HG03457 (cell line): ENCODE data around the gene LRRC49.

Source experiments
- ATAC-seq: cut with Tn5 transposase; IDR thresholded peaks from one replicate; pipeline ENCODE4 v1.9.1; 2021; ENCODE audit warnings: moderate number of reproducible peaks; ENCODE audit not compliant: unreplicated experiment

LRRC49 gene

DNA sequence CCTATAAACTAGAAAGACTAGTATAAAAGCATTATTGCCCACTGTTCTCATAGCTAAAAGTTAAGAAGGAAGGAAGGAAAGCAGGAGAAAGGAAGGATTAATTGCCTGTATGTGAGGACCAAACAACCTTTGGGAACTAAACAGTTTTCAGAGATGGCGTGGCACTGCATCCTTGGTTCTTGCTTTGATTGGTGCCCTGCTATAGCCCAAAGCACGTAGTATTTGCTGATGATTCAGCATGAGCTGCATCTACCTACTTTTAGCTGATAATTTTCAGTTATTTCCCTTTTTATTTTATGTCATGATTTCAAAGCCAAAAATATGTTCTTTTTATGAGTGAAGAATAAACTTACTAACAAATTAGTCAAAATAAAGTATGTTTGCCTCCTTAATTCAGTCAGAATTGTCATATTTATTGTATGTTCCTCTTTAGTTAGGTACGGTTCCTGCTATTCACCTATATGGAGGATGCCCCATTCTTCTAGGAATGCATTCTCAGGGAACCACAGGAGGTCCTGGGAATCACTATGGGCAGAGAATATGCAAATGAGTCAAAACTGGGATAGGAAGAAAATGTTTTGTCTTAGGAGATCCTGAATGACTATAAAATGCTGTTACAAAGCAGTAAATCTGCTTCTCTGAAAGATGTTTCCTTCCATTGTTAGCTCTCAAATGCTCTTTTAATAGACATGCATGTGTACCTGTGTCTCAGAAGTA, 157.2 kb downstream of the LRRC49 start:
- ATAC-seq: no peak

DNA sequence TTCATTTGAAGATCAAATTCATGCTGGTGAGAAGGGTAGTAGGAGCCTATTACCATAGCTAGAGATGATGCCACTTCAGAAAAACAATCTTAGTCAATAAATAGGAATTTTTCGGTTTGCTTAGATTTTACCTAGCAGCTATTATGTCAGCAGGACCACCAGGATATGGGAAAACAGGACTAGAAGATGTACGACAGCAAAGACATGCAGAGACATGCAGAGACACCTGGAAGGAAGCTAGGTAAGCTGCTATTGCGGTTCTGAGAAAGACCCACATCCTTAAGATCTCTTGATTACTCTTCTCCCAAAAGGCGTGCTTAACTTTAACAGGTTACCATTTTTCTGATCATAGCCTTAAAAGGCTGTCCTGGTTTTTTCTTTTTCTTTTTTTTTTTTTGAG, 157.8 kb downstream of the LRRC49 start:
- ATAC-seq: no peak

GRCh38 chr15:71051539-71051938, 158.9 kb downstream of the LRRC49 start:
- no peak for ATAC-seq

- ATAC-seq: no peak
These were observed 159.7 kb downstream of the LRRC49 start for GRCh38 chr15:71052356-71052755.

GRCh38 chr15:71054286-71054952, 161.8 kb downstream of the LRRC49 start:
- no peak for ATAC-seq

GRCh38 chr15:71055461-71055860, 162.8 kb downstream of the LRRC49 start:
- no peak for ATAC-seq

DNA sequence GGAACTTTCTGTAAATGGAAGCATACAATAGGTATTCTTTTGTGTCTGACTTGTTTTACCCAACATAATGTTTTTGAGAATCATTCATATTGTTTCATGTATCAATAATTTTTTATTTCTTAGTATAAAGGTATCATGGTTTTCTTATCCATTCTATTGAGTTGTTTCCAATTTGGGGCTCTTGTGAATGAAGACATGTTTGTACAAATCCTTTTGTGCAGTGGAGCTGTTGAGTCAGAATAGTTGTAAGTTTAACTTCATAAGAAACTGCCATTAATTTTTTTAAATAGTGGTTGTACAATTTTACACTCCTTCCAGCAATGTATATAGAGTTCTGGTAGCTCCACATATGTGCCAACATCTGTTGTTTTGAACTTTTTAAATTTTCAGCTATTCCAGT, 163.5 kb downstream of the LRRC49 start:
- ATAC-seq: no peak

DNA sequence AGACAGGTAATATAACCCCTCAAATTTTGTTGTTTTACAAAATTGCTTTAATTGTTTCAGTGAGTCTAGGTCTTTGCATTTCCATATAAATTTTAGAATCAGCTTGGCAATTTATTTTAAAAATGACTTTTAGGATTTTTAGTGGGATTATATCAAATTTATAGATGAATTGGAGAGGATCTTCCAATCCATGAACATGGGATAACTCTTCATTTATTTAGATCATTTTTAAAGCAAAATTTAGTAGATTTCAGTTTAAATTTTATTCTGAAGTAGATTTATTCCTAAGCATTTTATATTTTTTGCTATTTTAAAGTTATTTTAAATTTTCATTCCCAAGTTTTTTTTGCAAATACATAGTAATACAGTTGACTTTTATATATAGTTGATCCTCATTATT, 164.5 kb downstream of the LRRC49 start:
- no peak for ATAC-seq

DNA sequence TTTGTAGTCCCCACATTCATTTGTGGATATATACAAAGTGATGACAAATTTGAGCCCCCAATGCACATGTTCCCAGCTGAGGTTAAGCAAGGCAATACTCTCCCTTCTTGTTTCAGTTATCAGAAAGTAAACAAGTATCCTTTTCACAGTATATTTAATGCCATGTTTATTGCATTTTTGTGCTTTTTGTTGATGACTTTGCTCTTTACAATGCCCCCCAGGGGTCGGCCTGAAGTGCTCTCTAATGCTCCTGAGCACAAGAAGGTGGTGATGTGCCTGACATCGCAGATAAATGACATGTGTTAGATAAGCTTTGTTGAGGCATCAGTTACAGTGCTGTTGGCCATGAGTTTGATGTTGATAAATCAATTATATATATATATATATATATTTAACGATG, 165.0 kb downstream of the LRRC49 start:
- no peak for ATAC-seq

- ATAC-seq: no peak
These were observed 168.4 kb downstream of the LRRC49 start for GRCh38 chr15:71060983-71061382.

DNA sequence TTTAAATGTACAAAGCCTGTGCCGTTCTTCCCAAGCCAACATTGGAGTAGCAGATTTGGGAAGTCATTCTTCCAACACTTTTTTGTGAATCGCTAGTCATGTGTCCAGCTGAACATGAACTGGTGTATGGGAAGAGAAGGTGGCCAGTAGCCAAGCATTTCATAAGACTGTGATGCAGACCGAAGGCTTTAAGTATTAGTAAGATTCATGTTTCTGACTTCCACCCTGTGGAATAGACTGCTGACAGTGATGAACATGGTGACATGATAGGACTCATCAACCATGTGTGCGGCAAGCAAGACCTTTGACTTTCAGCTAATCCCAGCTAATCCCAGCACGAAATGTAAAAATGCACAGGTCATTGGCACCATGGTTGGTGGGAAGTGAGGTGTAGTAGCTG, 174.4 kb downstream of the LRRC49 start:
- ATAC-seq: no peak

DNA sequence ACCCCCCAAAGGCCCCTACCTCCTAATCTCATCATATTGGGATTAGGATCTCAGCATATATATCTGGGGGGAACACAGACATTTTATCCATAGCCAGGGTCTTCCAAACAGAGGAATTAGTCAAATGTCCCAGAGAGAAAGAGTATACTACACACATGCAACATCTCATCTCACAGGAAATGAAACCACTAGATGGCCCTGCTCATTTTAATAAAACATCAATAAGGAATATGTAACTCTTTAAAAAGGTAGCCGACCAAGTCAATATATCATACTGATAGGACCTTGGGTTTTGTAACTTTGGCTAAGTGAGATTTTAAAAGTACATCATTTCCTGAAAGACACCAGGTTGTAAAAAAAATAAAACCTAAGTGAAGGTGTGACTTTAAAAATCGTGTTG, 177.1 kb downstream of the LRRC49 start:
- no peak for ATAC-seq

GRCh38 chr15:71071529-71071928, 178.9 kb downstream of the LRRC49 start:
- ATAC-seq: no peak

DNA sequence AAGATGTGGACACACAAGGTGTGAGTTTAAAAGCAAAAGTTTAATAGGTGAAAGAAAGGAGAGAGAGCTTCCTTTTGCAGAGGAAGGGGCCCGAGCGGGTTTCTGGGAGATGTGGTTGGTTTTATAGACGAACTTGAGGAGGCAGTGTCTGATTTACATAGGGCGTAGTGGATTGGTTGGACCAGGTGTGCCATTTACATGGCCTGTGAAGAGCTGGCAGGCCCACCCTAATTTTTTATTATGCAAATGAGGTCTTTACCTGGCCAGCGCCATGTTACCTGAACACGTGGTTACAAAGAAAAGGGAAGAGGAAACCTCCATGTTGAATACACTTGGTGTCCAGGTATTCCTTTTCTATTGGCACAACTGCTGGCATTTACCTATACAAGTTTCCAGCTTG, 179.8 kb downstream of the LRRC49 start:
- ATAC-seq: no peak

- no peak for ATAC-seq
These were observed 186.0 kb downstream of the LRRC49 start for GRCh38 chr15:71078506-71079207.

- ATAC-seq: no peak
These were observed 186.8 kb downstream of the LRRC49 start for GRCh38 chr15:71079208-71080044.

DNA sequence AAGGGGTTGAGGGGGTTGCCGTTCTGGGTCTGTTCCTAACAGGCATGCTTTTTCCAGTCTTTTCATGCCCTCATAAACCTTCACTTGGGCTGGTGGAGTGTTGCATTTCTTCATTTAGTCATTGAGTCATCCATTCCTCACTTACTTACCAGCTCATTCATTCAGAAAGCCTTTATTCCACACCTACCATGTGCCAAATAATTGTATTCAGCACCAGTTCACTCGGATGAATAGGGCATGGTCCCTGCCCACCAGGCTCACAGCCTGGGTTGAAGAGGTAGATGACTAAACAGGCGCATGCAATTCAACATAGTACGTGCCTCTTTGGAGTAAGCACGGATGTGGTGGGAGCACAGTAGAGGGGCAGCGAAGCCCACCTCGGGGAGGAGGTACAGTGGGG, 187.5 kb downstream of the LRRC49 start:
- no peak for ATAC-seq

- ATAC-seq: no peak
These were observed 188.1 kb downstream of the LRRC49 start for GRCh38 chr15:71080705-71081104.

DNA sequence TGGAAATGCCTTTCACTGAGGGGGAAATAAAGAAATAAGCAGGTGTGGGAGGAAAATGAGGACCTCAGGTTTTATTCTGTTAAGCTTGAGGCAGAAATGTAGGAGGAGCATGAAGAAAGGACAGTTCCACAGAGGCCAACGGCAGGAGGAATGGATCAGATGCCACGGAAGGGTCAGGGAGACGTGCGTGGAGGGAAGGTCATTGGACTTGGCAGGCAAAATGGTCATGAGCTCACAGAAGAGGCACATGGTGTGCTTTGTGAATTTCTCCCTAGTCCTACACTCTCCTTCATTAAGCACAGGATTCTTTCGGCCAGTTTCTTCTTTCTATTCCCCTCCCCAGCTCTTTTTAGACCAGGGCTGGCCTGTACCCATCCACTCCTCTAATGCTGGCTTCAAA, 190.2 kb downstream of the LRRC49 start:
- no peak for ATAC-seq

- no peak for ATAC-seq
These were observed 190.7 kb downstream of the LRRC49 start for GRCh38 chr15:71083349-71083748.

DNA sequence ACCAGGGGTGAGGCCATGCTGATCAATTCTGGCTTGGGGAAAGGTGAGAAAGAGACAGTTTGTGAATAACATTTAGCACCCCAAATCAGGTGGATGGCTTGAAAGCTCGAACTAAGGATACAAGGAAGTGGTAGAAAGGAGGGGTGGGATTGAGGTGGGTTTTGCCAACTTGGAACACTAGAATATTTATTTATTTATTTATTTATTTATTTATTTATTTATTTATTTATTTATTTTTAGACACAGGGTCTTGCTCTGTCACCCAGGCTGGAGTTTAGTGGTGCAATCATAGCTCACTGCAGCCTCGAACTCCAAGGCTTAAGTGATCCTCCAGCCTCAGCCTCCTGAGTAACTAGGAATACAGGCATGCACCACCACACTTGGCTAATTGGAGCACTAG, 191.6 kb downstream of the LRRC49 start:
- no peak for ATAC-seq
